Thoracic aorta (tissue), 2 donors: Measurements from ENCODE around the gene SLC16A12. TPM values are rescaled to one million over a fixed set of nuclear protein-coding genes. Genes with fewer than 3 reads are reported as not detected.

Experiments
- ATAC-seq: fragments of 150-250 bp; one replicate; pipeline ENCODE4 v1.8.0; 2017; ENCODE audit warnings: low read depth; ENCODE audit not compliant: insufficient number of reproducible peaks, low FRiP score
- DNase-seq: peaks from one replicate; pipeline ENCODE4 v3.0.0-alpha.2; 2020; ENCODE audit warnings: low spot score
- H3K27ac ChIP-seq, 2 donors: fragments of 200-600 bp; sonication (generic); 1 replicate in 1 of 2; 2 replicates in 1 of 2; pipeline ENCODE4 v1.5.1; 2016; ENCODE audit warnings: mild to moderate bottlenecking in 2 of 2, moderate library complexity in 2 of 2
- H3K27me3 ChIP-seq: fragments of 200-600 bp; sonication (generic); replicated peaks from 2 replicates; pipeline ENCODE4 v1.6.0; 2016; ENCODE audit warnings: mild to moderate bottlenecking; ENCODE audit not compliant: insufficient read depth
- H3K36me3 ChIP-seq: fragments of 200-600 bp; sonication (generic); one replicate; pipeline ENCODE4 v1.5.1; 2016
- H3K4me1 ChIP-seq, 2 donors: fragments of 200-600 bp; sonication (generic); 1 replicate in 1 of 2; 2 replicates in 1 of 2; pipeline versions ENCODE4 v1.5.1 to v1.6.0; 2016; ENCODE audit warnings: low read depth in 2 of 2, mild to moderate bottlenecking in 1 of 2; ENCODE audit not compliant: control insufficient read depth in 1 of 2
- H3K4me3 ChIP-seq: fragments of 200-600 bp; sonication (generic); 2 replicates; pipeline ENCODE4 v1.5.1; 2016; ENCODE audit warnings: mild to moderate bottlenecking
- H3K9me3 ChIP-seq: fragments of 200-600 bp; sonication (generic); 2 replicates; pipeline ENCODE4 v1.5.1; 2016
- total RNA-seq, 2 donors: library from RNA; depleted of rRNA; stranded (reverse); fragments of >200 nt; gene quantifications; one replicate each; pipeline versions ENCODE4 v1.1.0 to v1.2.3, GENCODE V29; 2016
- TF ChIP-seq, protein P1 (sequence below): fragments of 200-600 bp; sonication (generic); IDR thresholded peaks from one replicate; pipeline ENCODE4 v1.5.1; 2019; ENCODE audit warnings: antibody characterized with exemption

Gene SLC16A12
- total RNA-seq, 2 donors from 2014 or later, result 1.2 to 1.5 TPM

DNA sequence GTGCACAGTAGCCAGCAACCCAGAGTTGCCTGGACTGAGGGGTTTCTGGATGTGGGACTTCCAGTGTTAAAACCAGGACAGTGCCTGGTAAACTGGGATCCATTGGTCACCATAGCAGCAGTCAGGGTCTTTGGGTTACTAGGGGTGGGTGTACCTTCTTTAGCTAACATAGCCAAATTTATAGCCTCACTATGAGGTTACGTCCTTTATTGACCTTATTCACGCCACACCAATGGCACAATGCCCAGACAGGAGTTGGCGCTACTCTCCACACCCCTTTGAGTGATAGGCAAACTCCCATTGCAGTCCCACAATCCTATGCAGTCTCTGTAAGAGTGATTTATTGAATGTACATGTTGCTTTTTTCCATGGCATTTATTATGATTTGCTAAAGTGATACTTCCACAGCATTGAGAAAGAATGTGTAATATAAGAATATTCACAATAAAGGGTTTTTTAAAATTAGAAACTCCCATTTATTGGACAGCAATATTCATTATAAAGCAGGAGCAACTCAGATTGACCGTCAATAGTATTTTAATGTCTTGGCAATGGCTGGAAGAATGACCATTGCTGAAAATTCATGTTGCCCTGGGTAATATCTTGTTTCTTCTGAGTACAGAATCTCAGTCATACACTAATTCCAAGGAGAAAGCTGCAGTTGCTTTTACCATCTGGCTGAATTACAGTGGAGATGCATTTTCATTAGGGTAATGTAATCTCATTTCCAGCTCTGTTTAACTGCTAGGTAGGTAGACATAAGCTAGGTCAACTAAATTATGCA is 95.0 kb downstream of the SLC16A12 start:
- Histone ChIP-seq H3K4me3 (no peak overlapping the region), H3K9me3 (no peaks in the 10 kb centered on the region), H3K4me1 (no peaks in the 10 kb centered on the region), H3K36me3 (no peaks in the 10 kb centered on the region), H3K27me3 (no peaks in the 10 kb centered on the region), H3K27ac (no peak overlapping the region)
- DNase-seq, result no peak
- TF ChIP-seq, protein P1, sequence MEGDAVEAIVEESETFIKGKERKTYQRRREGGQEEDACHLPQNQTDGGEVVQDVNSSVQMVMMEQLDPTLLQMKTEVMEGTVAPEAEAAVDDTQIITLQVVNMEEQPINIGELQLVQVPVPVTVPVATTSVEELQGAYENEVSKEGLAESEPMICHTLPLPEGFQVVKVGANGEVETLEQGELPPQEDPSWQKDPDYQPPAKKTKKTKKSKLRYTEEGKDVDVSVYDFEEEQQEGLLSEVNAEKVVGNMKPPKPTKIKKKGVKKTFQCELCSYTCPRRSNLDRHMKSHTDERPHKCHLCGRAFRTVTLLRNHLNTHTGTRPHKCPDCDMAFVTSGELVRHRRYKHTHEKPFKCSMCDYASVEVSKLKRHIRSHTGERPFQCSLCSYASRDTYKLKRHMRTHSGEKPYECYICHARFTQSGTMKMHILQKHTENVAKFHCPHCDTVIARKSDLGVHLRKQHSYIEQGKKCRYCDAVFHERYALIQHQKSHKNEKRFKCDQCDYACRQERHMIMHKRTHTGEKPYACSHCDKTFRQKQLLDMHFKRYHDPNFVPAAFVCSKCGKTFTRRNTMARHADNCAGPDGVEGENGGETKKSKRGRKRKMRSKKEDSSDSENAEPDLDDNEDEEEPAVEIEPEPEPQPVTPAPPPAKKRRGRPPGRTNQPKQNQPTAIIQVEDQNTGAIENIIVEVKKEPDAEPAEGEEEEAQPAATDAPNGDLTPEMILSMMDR, result no peak
- no peak for ATAC-seq

DNA sequence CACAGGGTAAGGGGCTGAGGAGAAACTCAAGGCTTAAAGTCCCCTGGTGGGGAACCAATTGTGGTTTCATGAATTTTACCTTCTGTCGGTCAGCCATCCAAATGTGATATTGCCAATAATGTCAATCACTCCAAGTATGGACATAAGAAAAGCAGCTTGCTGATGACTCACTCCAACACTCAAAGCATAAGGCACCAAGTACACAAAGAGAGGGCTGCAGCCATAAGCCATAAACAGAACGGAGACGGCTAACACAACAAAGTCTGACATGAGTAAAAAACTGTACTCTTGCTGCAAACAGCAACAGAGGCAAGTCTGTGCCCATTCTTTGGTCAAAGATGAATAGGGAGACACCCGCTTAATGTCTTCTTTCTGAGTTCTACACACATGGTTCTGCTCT is 96.9 kb downstream of the SLC16A12 start:
- Histone ChIP-seq H3K4me1 (no peaks in the 10 kb centered on the region), H3K27me3 (no peaks in the 10 kb centered on the region), H3K9me3 (no peaks in the 10 kb centered on the region), H3K4me3 (no peak overlapping the region), H3K27ac (no peak overlapping the region), H3K36me3 (no peaks in the 10 kb centered on the region)
- TF ChIP-seq, protein P1, result no peak
- DNase-seq, result no peak
- no peak for ATAC-seq

DNA sequence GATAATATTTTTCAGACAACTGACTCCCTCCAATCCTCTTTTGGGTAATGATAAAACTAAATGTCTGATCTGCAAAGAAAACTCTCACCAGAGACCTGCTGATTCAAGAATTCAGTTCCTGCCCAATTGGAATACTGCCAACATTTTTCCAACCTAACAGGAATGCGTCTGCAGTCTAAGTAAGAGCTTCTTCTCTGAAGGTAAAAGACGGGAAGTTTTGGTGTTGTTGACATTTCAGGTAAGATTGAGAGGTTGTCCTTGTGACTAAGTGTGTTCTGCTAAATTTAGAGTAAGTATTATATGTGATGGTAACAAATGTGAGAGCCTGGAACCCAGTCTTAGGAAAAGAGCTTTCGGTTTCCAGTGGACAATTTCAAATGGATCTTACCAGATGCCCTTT is 103.4 kb downstream of the SLC16A12 start:
- ATAC-seq, result no peak
- Histone ChIP-seq H3K27me3 (no peaks in the 10 kb centered on the region), H3K36me3 (no peaks in the 10 kb centered on the region), H3K9me3 (no peaks in the 10 kb centered on the region), H3K4me3 (no peak overlapping the region), H3K4me1 (no peaks in the 10 kb centered on the region), H3K27ac (no peak overlapping the region)
- no peak for DNase-seq
- TF ChIP-seq, protein P1, result no peak

DNA sequence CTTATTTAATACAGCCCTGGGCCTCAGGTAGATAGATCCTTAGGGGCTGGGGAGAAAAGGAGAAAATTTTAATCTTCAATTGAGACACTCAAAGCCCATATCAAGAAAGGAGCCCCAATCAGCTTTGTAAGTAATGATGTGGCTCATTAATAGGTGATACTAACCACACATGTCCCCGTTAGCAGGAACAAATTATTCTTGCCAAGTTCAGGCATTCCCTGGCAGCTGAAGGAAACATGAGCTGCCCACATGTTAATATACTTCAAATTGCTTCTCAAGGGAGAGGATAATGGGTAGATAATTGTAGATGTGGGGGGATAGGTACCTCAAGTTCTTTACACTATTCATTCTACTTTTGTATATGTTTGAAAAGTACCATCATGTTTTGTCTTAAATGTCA is 106.5 kb downstream of the SLC16A12 start:
- Histone ChIP-seq H3K4me3 (no peak overlapping the region), H3K9me3 (no peaks in the 10 kb centered on the region), H3K36me3 (no peaks in the 10 kb centered on the region), H3K27me3 (no peaks in the 10 kb centered on the region), H3K4me1 (no peaks in the 10 kb centered on the region), H3K27ac (no peak overlapping the region)
- ATAC-seq (no peak), DNase-seq (no peak)
- TF ChIP-seq, protein P1, result no peak

DNA sequence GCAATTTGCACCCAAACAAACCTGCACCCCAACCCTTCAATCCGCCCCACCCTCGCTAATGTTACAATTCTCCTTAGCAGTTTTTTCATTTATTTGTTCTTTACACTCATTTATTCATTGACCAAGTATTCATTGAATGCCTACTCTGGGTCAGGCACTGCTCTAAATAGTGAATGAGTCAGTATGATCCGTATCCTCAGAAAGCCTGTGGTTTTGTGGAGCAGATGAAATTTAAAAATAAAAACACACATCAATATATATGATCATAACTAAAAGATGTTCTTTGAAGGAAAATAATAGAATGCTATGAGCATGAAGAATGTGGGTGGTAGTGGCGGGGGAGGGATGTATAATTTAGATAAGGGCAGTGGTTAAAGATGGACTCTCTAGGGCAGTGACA is 107.8 kb downstream of the SLC16A12 start:
- no peaks in the 10 kb centered on the region for H3K27me3 ChIP-seq
- no peaks in the 10 kb centered on the region for H3K4me1 ChIP-seq
- no peak for ATAC-seq
- no peaks in the 10 kb centered on the region for H3K36me3 ChIP-seq
- H3K9me3 ChIP-seq, result no peaks in the 10 kb centered on the region
- TF ChIP-seq, protein P1, result no peak
- no peak overlapping the region for H3K27ac ChIP-seq
- no peak for DNase-seq
- H3K4me3 ChIP-seq, result no peak overlapping the region
